Right ventricle myocardium inferior (tissue), 1 donor: Measurements from ENCODE around the gene PCDHGA4. TPM values are rescaled to one million over a fixed set of nuclear protein-coding genes. Genes with fewer than 3 reads are reported as not detected.
"Not testable (repeated sequence)": the region's sequence is repeated elsewhere in the genome, so short reads cannot be mapped to it uniquely, and the experiment has no call there.

Experiments used
- ATAC-seq: fragments of 200-7000 bp; cut with Tn5 transposase; one replicate; pipeline ENCODE4 v1.9.1; 2020; ENCODE audit warnings: mild to moderate bottlenecking, moderate library complexity
- DNase-seq: peaks from one replicate; pipeline ENCODE4 v3.0.0; 2021; ENCODE audit errors: missing footprints
- intact Hi-C: fragments of 100-400 bp; cut with DNase I; formaldehyde crosslinking; loops from one replicate; pipeline ENCODE4 v1.11.0; 2022
- long read RNA-seq: library from polyadenylated mRNA; unstranded; transcript quantifications from one replicate; pipeline ENCODE4 v2.0.0, GENCODE V29; 2021
- total RNA-seq: library from RNA; stranded (reverse); fragmentation: NEBNext Ultra II Directional; extraction: Animal tissue kit (Norgen Biotek cat#: 25700); gene quantifications from one replicate; pipeline ENCODE4 v1.2.1, GENCODE V29; 2021
- donor health status: DM: no; HTN: yes; CAD: no; lungs with severe emphysema.

PCDHGA4 gene
- total RNA-seq: 7.8 TPM
- long read RNA-seq: 0 reads

- intact Hi-C loops: no loop called here
- DNase-seq (no peak), ATAC-seq (no peak)
These were observed at the start of gene PCDHGA4 for GRCh38 chr5:141354900-141355469. PCDHGA4 (plus strand) TSS chr5:141355021; CDS start chr5:141355108, 87 bp downstream.

GRCh38 chr5:141306630-141307029 is 48.2 kb upstream of the PCDHGA4 start:
- intact Hi-C loops: no loop called here
- ATAC-seq (no peak), DNase-seq (no peak)

- intact Hi-C loops: no loop called here
- ATAC-seq (no peak), DNase-seq (no peak)
These were observed 41.1 kb upstream of the PCDHGA4 start for GRCh38 chr5:141313711-141314110.

GRCh38 chr5:141316963-141317362 is 37.9 kb upstream of the PCDHGA4 start:
- intact Hi-C loops, DNase-seq, ATAC-seq: not testable (repeated sequence)

GRCh38 chr5:141319202-141319601 is 35.6 kb upstream of the PCDHGA4 start:
- intact Hi-C loops: no loop called here
- no peak for ATAC-seq
- no peak for DNase-seq

GRCh38 chr5:141319699-141320098 is 35.1 kb upstream of the PCDHGA4 start:
- no peak for DNase-seq
- intact Hi-C loops: loop anchor here (2.0 to 10.0 kb wide), 2 partner anchors 105 to 241 kb away; partner anchors contain the start of gene PCDHB13
- ATAC-seq: no peak

- intact Hi-C loops: loop anchor here (2.0 to 10.0 kb wide), 2 partner anchors 106 to 240 kb away; partner anchors contain the start of gene PCDHB13
- DNase-seq (peak; percentile 96), ATAC-seq (peak; percentile 99)
These were observed 34.3 kb upstream of the PCDHGA4 start, which contains the start of gene TAF7 for GRCh38 chr5:141320225-141321169. TAF7 (minus strand) TSS chr5:141320784; CDS start chr5:141320044, 740 bp downstream.

- ATAC-seq (no peak), DNase-seq (no peak)
- intact Hi-C loops: loop anchor here (10.0 kb wide), 1 partner anchor 107 kb away; the partner anchor contains the start of gene PCDHB13
These were observed 32.6 kb upstream of the PCDHGA4 start for GRCh38 chr5:141322261-141322660.

- intact Hi-C loops: loop anchor here (10.0 kb wide), 1 partner anchor 111 kb away; the partner anchor contains the start of gene PCDHB13
These were observed 28.6 kb upstream of the PCDHGA4 start for GRCh38 chr5:141326088-141326854.

GRCh38 chr5:141328231-141328630 is 26.6 kb upstream of the PCDHGA4 start:
- ATAC-seq: no peak
- DNase-seq: peak; percentile 48
- intact Hi-C loops: loop anchor here (10.0 kb wide), 1 partner anchor 113 kb away; the partner anchor contains the start of gene PCDHB13

More at GRCh38 chr5:141326088-141326854, 28.6 kb upstream of the PCDHGA4 start:
- peak; percentile 89 for ATAC-seq
- DNase-seq: peak; percentile 80

GRCh38 chr5:141330299-141331080 is 24.3 kb upstream of the PCDHGA4 start, which contains the start of gene PCDHGA1:
PCDHGA1 (plus strand) TSS chr5:141330514.
- intact Hi-C loops: no loop called here
- peak; percentile 45 for DNase-seq
- ATAC-seq: peak; percentile 62

- intact Hi-C loops, DNase-seq, ATAC-seq: not testable (repeated sequence)
These were observed 22.2 kb upstream of the PCDHGA4 start for GRCh38 chr5:141332571-141332970.

GRCh38 chr5:141338538-141339306 is 16.1 kb upstream of the PCDHGA4 start, which contains the start of gene PCDHGA2:
PCDHGA2 (plus strand) TSS chr5:141338760.
- DNase-seq: peak; percentile 66
- ATAC-seq: peak; percentile 70
- intact Hi-C loops: loop anchor here (5.0 kb wide), 1 partner anchor 224 kb away; no protein-coding TSS in a partner anchor

- ATAC-seq, intact Hi-C loops, DNase-seq: not testable (repeated sequence)
These were observed 14.0 kb upstream of the PCDHGA4 start for GRCh38 chr5:141340781-141341354.

GRCh38 chr5:141342773-141343172 is 12.0 kb upstream of the PCDHGA4 start:
- DNase-seq: no peak
- intact Hi-C loops: no loop called here
- ATAC-seq: peak; percentile 61

- intact Hi-C loops: no loop called here
- ATAC-seq: peak; percentile 56
- DNase-seq: no peak
These were observed 11.4 kb upstream of the PCDHGA4 start, which contains the start of gene PCDHGA3 for GRCh38 chr5:141343242-141343952. PCDHGA3 (plus strand) TSS chr5:141343829; CDS start chr5:141344034, 205 bp downstream.
